Measurements from ENCODE around the gene RGS18. TPM values are rescaled to one million over a fixed set of nuclear protein-coding genes. Genes with fewer than 3 reads are reported as not detected.

Gene RGS18
- total and polyA plus RNA-seq, 2 donors (not counting 1 experiment from before 2014, with no cell fraction given) = 0.09 TPM; not detected in 1

- CTCF ChIA-PET = no interaction called here
- no peak for DNase-seq
- TF ChIP-seq EZH2 (IDR thresholded peaks at IDR 0.05; ENCODE audit: borderline replicate concordance, insufficient read depth, low read depth, low read length, poor library complexity, severe bottlenecking) = no peak
- TF ChIP-seq CTCF (IDR thresholded peaks at IDR 0.05) = no peak
Observed at GRCh38 chr1:192115000-192115399, 43.3 kb upstream of the RGS18 start.

GRCh38 chr1:192118881-192119405 lies 39.3 kb upstream of the RGS18 start:
- no peak overlapping the region for H2AFZ ChIP-seq (ENCODE audit: insufficient read depth, low read depth, low read length, poor library complexity, severe bottlenecking)
- no peaks in the 10 kb centered on the region for H3K36me3 ChIP-seq (replicated peaks in 1 of 2; ENCODE audit: control extremely low read depth in 1 of 2, control insufficient read depth in 1 of 2, extremely low read depth in 1 of 2, insufficient read depth in 2 of 2, low read length in 1 of 2)
- no peak overlapping the region for H3K4me3 ChIP-seq (ENCODE audit: control extremely low read depth in 1 of 5, extremely low read depth in 1 of 5, insufficient read depth in 1 of 5, low read depth in 2 of 5, low read length in 4 of 5)
- no peaks in the 10 kb centered on the region for H3K4me1 ChIP-seq (ENCODE audit: control insufficient read depth in 2 of 2, insufficient read depth in 2 of 2, low read length in 2 of 2)
- H3K4me3 Mint-ChIP-seq = no peak overlapping the region
- intact Hi-C loops (cut with micrococcal nuclease) = no loop called here
- no peak overlapping the region for H3K27ac Mint-ChIP-seq
- no peaks in the 10 kb centered on the region for H3K27me3 ChIP-seq (replicated peaks in 1 of 4; ENCODE audit: control extremely low read depth in 1 of 4, control insufficient read depth in 3 of 4, insufficient read depth in 4 of 4, low read length in 3 of 4)
- H3K27me3 Mint-ChIP-seq = no peaks in the 10 kb centered on the region
- no peak for ATAC-seq (ENCODE audit: low read depth)
- peaks cover 3% of the 10 kb centered on the region for H3K9me3 Mint-ChIP-seq (ENCODE audit: insufficient read depth)
- H3K4me2 ChIP-seq (replicated peaks; ENCODE audit: low read depth, low read length, poor library complexity, severe bottlenecking) = no peak overlapping the region
- WGBS (ENCODE audit: insufficient coverage) = 100% methylated on average over 1 of the region's 2 CpGs
- no peak overlapping the region for H3K9ac ChIP-seq (ENCODE audit: low read length)
- H4K20me1 ChIP-seq (ENCODE audit: control insufficient read depth, insufficient read depth, low read length, poor library complexity, severe bottlenecking) = no peaks in the 10 kb centered on the region
- POLR2A ChIA-PET = no interaction called here
- no peaks in the 10 kb centered on the region for H3K4me1 Mint-ChIP-seq
- H3K79me2 ChIP-seq (ENCODE audit: control insufficient read depth, insufficient read depth, low read length) = no peaks in the 10 kb centered on the region
- TF ChIP-seq EZH2 (IDR thresholded peaks at IDR 0.05; ENCODE audit: borderline replicate concordance, insufficient read depth, low read depth, low read length, poor library complexity, severe bottlenecking) = no peak
- no peak for TF ChIP-seq CTCF (IDR thresholded peaks at IDR 0.05)
- H3K9me3 ChIP-seq (ENCODE audit: control extremely low read depth in 1 of 3, control insufficient read depth in 2 of 3, insufficient read depth in 1 of 3, low read length in 2 of 3) = peaks cover 0 to 1% (median 0%) of the 10 kb centered on the region in 3 donors
- CTCF ChIA-PET = no interaction called here
- no peak for DNase-seq
- H3K27ac ChIP-seq (ENCODE audit: low read length in 2 of 2) = no peak overlapping the region

More at GRCh38 chr1:192115000-192115399, 43.3 kb upstream of the RGS18 start:
- no peaks in the 10 kb centered on the region for H4K20me1 ChIP-seq (ENCODE audit: control insufficient read depth, insufficient read depth, low read length, poor library complexity, severe bottlenecking)
- POLR2A ChIA-PET = no interaction called here
- no peaks in the 10 kb centered on the region for H3K4me1 ChIP-seq (ENCODE audit: control insufficient read depth in 2 of 2, insufficient read depth in 2 of 2, low read length in 2 of 2)
- no peak overlapping the region for H2AFZ ChIP-seq (ENCODE audit: insufficient read depth, low read depth, low read length, poor library complexity, severe bottlenecking)
- no peak overlapping the region for H3K27ac ChIP-seq (ENCODE audit: low read length in 2 of 2)
- H3K4me2 ChIP-seq (replicated peaks; ENCODE audit: low read depth, low read length, poor library complexity, severe bottlenecking) = no peak overlapping the region
- Mint-ChIP-seq H3K9me3 (ENCODE audit: insufficient read depth) (peaks cover 3% of the 10 kb centered on the region), H3K27ac (no peak overlapping the region), H3K4me1 (no peaks in the 10 kb centered on the region), H3K27me3 (no peaks in the 10 kb centered on the region), H3K4me3 (no peak overlapping the region)
- ATAC-seq (ENCODE audit: low read depth) = no peak
- no peak overlapping the region for H3K4me3 ChIP-seq (ENCODE audit: control extremely low read depth in 1 of 5, extremely low read depth in 1 of 5, insufficient read depth in 1 of 5, low read depth in 2 of 5, low read length in 4 of 5)
- peaks cover 0 to 1% (median 0%) of the 10 kb centered on the region in 3 donors for H3K9me3 ChIP-seq (ENCODE audit: control extremely low read depth in 1 of 3, control insufficient read depth in 2 of 3, insufficient read depth in 1 of 3, low read length in 2 of 3)
- H3K79me2 ChIP-seq (ENCODE audit: control insufficient read depth, insufficient read depth, low read length) = no peaks in the 10 kb centered on the region
- intact Hi-C loops (cut with micrococcal nuclease) = no loop called here
- H3K9ac ChIP-seq (ENCODE audit: low read length) = no peak overlapping the region
- no peaks in the 10 kb centered on the region for H3K27me3 ChIP-seq (replicated peaks in 1 of 4; ENCODE audit: control extremely low read depth in 1 of 4, control insufficient read depth in 3 of 4, insufficient read depth in 4 of 4, low read length in 3 of 4)
- H3K36me3 ChIP-seq (replicated peaks in 1 of 2; ENCODE audit: control extremely low read depth in 1 of 2, control insufficient read depth in 1 of 2, extremely low read depth in 1 of 2, insufficient read depth in 2 of 2, low read length in 1 of 2) = no peaks in the 10 kb centered on the region
- no CpG with 5 or more reads among the region's 3 CpGs for WGBS (ENCODE audit: insufficient coverage)

Measured in B cell (primary cell).